SK-MEL-5 (cell line): ENCODE results near the gene MAP3K7CL. TPM values are rescaled to one million over a fixed set of nuclear protein-coding genes. Genes with fewer than 3 reads are reported as not detected.

Experiments
- DNase-seq: peaks from one replicate; pipeline ENCODE4 v3.0.0-alpha.2; 2016; ENCODE audit warnings: low read depth, low spot score
- in situ Hi-C: cut with HindIII; loops from 2 replicates; pipeline ENCODE4 v1.10.0; 2016; ENCODE audit warnings: low sequenced_read_pairs, high pct_unique_total_duplicates, low pct_unique_long_range_greater_than_20kb
- total RNA-seq: library from RNA; depleted of rRNA; stranded (reverse); fragments of >200 nt; shearing (Covaris generic); gene quantifications from 2 replicates; pipeline ENCODE4 v1.2.3, GENCODE V29; 2014

The MAP3K7CL gene
- total RNA-seq, 1 experiment from 2014 or later = not detected

DNA sequence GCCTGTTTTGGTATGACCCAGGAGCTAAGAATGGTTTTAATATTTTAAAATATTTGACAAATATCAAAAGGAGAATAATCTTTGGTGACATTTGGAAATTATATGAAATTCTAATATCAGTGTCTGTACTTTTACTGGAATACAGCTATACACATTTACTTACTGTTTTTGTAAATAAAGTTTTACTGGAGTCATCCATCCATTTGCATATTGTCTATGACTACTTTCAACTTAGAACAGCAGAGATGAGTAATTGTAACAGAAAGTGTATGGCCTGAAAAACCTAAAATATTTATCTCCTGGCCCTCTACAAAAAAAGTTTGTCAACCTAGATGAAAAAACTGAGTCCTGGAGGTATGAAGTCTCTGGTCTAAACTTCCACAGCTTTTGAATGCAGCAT is 5.8 kb upstream of the MAP3K7CL start:
- DNase-seq = no peak
- in situ Hi-C loops = no loop called here

DNA sequence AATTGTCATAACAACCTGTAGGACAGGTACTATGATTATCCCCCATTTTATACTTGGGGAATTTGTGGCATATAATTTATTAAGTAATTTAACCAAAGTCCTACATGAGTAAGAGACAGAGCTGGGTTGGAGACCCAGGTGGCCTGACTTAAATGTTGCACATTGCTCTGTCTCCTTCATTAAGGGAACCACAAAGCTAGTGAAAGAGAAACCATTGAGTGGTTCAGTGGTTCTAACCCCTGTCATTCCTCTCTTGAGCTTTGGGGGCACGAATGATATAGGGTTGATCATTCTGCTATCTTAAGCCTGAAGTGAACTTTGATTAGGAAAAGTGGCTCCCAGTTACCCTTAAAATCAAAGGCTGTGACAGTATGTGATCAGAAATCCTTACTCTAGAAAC is 5.3 kb upstream of the MAP3K7CL start:
- DNase-seq = no peak
- in situ Hi-C loops = no loop called here

DNA sequence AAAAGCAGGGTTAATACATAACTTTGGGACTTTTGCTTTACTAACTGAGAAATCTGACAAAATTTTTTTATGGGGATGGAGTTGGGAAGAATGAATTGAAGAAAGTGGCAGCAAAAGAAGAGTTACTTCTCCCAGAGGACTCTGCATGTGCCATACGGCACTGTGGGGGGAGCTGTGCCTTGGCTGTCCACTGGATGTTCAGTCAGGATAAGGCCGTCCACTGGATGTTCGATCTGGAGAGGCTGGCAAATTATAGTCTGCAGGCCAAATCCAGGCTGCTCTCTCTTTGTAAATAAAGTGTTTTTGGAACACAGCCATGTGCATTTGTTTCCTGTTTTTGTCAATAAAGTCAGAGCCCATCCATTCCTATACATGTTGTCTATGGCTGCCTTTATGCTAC is 4.5 kb upstream of the MAP3K7CL start:
- in situ Hi-C loops = no loop called here

DNA sequence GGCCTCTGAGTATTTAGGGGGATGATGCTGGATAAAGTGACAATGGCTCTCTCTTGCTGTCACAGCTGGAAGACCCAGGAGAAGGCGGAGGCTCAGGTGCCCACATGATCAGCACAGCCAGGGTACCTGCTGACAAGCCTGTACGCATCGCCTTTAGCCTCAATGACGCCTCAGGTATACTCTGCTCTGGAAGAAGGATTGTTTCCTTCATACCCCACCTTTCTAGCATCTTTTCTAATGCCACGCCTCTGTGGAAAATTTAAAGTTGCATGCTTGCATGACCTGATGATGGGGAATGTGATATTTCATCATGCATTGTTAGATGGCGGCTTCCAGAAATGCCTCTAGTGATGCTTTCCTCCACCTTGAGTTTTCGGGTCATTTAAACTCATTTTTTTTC is 2.8 kb downstream of the MAP3K7CL start:
- in situ Hi-C loops = no loop called here
- no peak for DNase-seq

More for the DNA sequence above, 4.5 kb upstream of the MAP3K7CL start:
- DNase-seq = no peak

DNA sequence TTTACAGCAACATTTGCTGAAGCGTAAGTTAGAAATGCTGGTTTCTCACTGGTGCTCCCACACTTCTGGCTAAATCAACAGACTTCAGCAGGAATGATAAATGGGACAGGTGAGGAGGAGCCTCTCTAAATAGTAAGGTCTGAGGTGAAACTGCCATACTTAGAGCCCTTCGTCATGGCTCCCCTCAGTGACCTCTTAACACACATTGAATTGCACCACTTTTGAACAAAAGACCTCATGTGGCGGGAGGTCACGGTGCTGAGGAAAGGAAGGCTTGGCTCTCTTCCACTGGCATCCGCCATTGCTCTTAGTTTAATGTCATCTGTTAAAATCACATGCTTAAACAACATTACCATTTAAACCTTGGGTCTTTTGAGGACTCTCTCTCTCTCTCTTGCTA is 3.4 kb downstream of the MAP3K7CL start:
- no peak for DNase-seq
- in situ Hi-C loops = no loop called here

DNA sequence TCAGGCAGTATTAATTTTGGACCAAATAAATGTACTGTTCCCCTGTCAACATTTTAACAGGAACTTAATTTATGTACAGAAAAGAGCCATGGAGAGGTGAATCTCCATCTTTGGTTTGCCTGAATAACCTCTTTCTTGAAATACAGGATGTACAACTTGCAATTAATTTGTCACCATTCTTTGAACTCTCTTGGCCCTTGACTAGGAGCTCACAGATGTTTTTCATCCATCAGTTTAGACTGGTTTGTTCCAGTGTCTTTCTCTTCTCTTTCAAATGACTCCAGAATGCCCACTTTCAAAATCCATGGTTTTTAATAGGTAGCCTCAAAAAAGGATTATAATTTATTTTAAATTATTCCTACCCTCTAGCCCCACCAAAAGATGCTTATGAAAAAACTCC is 5.0 kb downstream of the MAP3K7CL start:
- no peak for DNase-seq
- in situ Hi-C loops = no loop called here

DNA sequence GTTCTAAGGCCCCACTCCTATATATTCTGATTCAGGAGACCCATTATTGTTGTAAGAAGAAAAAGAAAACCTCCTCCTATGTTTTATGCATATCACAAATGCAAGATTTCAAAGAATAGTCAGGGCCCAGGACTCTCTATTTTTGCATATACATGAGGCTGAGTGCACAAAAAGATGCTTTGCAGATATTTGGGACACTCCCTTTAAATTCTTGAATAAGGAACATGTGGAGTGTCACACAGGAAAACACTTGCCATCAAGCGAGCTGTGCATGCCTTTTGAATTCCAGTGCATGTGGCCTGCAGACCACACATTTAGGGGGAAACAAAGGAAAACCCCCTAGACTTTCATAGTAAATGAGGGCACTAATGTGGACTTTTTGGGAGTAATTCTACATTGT is 5.6 kb downstream of the MAP3K7CL start:
- no peak for DNase-seq
- in situ Hi-C loops = no loop called here

DNA sequence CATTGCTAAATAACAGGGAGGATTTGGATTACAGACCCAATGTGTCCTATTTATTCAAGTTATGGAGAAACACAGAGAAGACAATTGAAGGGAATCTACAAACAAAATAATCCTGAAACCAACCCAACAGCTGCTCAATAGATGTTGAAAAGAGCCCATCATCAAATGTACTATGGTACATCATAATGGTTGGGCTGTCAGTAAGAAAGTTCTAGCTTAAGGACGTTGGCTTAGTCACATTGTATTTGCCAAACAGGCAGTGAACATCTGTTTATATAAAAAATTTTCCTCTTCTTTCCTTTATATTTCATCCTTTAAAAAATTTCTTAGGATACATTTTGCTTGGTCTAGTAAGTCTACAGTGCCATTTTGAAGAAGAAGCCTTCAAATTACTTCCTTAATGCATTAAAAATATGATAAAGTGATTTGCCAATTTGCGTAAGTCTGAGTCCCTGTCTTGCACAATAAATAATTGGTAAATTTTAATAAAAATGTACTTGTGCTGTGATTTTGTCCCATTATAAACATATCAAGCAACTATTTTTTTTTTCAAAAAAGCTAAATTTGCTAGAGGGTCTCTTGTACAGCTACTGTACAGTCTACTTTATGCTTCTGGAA is 14.4 kb downstream of the MAP3K7CL start:
- in situ Hi-C loops = no loop called here
- DNase-seq = no peak

DNA sequence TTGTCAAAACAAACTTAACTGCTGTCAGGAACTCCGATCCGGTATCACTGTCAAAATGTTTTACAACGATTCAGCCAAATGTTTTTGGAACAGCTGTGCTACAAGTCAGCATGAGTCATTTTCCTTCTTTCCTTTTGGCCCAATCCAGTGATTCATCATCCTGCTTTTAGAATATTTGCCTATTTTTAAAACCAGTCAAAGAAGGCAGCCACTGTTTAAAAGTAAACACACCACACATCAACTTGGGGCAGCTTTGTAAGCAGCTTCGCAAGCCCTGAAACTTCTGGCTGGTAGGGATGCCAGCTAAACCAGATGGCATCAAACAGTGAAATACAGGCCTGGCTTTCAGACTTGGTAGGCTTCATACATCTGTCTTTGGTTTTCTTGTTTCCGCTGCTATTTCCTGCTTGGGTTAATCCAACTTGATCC is 14.9 kb downstream of the MAP3K7CL start:
- in situ Hi-C loops = no loop called here
- DNase-seq = peak; percentile 56

DNA sequence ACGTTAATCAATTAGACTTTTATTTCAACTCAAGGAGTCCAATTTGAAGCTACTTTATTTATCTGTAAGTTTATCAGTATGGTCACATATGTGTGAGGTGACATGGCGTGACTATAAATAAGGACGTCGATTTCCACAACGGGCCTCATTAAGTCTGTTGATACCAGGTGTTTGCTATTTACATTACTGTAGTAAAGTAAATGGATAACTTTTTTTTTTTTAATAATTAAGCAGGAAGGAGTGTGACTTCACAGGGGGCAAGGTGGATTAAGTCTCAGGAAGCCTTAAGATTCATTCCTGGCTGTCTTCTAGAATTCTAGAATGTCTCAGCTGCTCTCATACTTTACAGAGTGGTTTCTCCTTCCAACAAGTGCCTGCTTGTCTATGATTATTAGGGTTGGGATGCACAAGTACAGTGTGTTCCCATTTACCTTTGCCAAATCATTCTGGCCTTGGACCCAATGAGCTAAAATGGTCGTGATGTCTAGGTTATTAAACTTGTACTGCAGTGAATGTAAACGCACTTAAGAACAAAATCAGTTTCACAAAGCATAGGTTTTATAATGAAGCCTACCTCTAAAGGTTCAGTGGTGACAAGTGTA is 15.5 kb downstream of the MAP3K7CL start:
- DNase-seq = no peak
- in situ Hi-C loops = no loop called here

DNA sequence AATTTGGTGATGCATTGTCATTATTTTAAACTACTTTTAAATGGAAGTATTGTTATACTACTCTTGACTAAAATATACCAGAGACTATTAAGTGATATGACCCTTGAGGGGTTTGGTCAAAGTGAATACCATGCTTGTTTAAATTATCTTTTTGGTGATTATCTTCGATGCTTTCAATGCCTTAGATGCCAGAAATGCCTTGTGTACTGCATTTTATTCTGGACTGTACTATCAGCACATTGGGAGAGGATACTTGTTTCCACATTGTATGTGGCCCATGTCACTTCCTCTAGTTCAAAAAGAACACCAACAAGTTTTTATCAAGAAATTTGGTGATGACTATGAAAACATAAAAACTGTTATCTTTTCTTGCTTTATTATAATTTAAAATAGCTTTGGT is 16.3 kb downstream of the MAP3K7CL start:
- in situ Hi-C loops = no loop called here

DNA sequence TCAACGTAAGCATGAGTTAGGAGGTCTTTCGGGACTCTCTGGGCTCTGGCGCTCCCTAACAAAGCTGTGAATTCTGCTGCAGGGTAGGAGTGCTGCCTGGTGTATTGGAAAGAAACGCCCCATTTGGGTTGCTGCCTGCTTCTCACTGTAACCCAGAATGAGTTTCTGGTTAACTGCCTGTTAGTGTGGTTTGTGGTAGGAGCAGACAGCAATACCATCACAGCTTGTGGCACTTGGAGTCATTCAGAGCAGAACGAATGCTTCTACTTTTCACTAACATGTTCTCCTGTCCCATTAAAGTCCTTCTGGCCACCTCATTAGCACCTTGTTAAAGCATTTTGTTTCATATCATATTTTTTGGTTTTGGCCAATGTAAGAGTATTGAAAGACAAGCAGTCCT is 18.1 kb downstream of the MAP3K7CL start:
- no peak for DNase-seq
- in situ Hi-C loops = no loop called here

More for the DNA sequence above, 16.3 kb downstream of the MAP3K7CL start:
- no peak for DNase-seq

DNA sequence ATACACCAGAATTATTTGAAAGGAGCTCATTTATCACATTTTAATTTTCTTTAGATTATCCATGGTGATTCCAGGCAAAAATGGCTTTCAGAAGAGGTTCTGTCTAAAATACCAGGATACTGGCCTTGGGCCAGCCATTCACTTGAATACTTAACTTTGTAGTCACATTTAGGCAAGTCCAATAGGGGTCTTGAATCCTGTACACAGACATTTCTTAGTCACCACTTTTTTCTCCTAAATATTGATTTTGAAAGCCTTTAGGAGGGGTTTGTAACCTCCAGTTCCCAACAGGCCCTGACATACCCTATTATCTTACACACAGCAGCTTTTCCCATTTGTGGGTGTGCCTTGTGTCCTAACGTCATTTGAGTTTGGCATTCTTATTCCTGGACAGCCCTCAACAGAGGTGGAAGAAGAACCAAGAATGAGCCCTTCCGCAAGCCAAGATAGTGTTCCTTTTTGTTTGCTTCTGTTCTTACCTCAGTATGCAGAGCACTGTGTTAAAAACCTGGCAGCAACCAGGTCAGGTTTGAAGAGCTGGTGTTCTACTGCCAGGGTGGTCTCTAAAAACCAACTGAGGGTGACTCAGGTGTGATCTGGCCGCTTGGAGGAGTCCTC is 19.5 kb downstream of the MAP3K7CL start:
- in situ Hi-C loops = no loop called here
- no peak for DNase-seq

DNA sequence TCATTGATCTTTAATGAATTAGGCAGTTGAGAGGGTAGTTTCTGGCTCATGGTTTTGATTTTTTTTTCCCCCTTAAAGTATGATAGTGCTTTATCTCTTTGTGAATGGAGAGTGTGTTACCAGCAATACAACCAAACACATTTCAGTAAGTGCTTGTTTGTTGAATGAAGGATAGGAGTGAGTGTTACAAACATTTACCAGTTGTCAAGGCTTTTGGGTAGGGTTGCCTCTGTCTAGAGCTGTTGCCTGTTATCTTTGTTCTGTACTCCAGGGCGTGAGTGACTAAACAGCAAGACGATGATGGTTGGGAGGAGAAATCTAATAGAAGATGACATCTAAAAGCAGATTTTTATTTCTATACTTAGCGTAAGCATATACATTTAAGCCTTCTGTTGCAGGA is 21.5 kb downstream of the MAP3K7CL start:
- in situ Hi-C loops = no loop called here
- DNase-seq = no peak

DNA sequence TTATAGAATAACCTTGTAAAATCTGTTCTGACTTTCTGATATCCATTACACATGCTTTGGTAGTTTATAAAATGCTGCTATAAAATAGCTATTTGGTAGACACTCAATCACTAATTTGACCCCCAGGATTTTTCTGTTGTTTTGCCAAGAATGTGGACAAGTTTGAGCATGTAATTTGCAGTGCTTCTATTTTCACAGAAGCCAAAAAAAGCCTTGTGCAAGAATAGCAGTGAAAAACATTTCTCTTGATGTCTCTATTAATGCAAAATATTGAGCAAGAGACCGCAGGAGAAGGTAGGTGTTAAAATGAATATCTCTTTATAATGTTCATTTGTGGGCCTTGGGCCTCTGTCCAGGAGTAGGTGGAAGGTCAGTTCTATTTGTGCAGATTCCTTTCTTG is 22.5 kb downstream of the MAP3K7CL start:
- in situ Hi-C loops = no loop called here
- no peak for DNase-seq

DNA sequence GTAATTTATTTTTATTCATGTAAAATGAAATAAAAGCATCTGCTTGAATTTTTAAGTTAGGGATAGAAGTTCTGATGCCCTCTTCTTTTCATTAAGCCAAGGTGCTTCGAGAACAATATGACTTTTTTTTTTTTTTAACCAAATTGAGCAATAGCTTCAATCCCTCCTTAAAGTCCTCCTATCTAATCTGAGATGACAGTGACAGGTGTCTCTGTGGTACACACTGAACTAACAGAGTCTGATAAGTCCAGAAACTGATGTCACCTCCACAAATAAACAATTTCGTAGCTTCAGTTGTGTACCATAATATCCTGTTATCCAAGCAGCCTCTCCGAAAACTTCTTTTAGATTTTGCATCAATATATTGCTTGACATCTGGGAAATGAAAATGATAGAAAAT is 23.8 kb downstream of the MAP3K7CL start:
- in situ Hi-C loops = no loop called here
- no peak for DNase-seq

DNA sequence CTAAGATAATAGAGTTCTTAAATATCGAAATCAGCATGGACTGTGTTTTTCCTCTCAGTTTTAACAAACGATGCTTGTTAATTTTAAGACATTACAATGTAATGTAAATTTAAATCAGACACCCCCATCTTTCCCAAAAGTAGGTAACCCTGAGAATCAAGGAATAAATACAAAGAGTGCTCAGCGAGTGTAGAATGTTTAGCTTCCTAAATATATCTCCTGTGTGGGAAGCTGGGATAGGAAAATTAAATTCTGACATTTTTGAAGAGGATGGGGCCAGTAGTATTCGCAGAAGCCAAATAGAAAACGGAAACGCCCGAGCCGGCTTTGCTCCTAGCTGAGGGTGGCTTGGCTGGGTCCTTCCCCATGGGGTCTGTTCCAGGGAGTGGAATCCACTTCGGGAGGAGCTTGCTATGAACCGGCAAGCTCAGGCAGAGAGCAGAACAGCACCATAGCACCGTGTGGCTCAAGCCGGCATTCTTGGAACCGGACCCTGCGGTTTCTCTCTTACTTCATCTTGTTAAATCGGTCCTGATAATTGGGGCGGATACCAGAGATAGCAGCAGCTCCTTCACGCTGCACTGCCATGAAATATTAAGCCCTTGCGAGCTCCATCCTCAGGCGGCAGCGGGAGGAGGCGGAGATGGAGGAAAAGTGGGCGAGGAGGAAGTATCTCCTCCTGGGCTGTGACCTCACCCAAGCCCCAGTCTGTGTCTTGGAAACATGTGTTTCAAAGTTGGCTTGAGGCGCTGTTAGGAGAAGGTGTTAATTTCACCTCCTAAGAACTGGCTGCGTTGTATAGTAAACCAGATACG is 24.9 kb downstream of the MAP3K7CL start:
- DNase-seq = no peak
- in situ Hi-C loops = no loop called here

DNA sequence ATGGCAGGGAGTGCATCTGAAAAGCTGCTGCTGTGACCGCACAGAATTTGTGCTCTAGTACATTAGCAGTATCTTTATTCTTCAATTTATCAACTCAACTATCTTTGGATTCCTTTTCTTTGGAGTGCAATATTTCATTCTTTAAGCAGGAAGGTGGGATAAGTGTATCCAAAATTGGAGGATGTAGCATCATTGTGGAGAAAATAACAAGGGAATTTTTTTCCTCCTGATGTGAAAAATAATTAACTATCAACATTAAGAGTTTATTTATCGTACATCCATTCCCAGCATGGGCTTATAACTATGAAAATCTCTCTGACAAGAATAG is 25.5 kb downstream of the MAP3K7CL start:
- no peak for DNase-seq
- in situ Hi-C loops = no loop called here

DNA sequence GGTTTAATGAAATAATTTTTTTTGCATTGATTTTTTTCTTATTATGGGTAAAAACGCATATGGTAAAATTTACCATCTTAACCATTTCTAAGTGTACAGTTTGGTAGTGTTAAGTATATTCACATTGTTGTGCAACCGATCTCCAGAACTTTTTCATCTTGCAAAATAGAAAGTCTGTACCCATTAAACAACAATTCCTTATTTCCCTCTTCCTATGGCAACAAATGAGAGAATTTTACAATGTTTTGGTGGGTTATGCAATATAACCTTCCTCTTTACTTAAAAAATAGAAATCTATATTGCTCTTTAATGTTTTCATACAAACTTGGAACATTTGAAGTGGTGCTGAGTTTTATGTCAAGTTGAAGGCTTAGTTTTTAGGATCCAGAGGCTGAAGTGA is 26.6 kb downstream of the MAP3K7CL start:
- in situ Hi-C loops = no loop called here
- no peak for DNase-seq
